ENCODE measurements around the gene KCNIP1. TPM values are rescaled to one million over a fixed set of nuclear protein-coding genes. Genes with fewer than 3 reads are reported as not detected.

KCNIP1 gene
- total RNA-seq, 3 donors from 2014 or later = not detected

DNA sequence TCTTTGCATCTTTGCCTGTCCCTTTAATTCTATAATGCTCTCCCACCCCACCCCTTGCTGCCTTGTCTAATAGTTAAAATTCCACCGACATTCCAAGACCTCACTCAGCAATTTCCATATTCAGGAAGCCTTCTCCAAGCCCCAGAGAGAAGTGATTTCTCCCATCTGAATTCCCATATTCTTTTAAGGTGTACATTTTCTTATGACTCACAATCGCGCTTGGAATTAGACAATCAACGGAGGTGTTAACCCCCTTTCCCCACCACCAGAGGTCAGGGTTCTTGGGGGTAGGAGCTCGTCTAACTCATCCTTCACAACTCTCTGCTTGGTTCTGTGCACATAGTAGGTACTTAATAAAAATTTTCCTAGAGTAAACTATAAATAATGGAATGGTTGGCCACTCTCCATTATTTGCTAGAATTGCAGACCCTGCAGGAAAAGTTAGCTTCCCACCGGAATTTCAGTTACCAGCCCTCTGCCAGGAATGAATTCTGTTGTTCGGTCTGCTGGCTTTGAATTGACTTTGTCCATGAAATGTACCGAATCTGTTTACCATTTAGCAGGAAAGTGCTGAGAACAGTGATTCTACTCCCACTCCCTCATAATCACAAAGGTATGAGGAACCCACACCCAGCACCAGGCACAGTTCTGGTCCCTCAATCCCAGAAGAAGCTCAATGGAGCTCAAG lies 5.0 kb downstream of the KCNIP1 start:
- no peak for ATAC-seq

DNA sequence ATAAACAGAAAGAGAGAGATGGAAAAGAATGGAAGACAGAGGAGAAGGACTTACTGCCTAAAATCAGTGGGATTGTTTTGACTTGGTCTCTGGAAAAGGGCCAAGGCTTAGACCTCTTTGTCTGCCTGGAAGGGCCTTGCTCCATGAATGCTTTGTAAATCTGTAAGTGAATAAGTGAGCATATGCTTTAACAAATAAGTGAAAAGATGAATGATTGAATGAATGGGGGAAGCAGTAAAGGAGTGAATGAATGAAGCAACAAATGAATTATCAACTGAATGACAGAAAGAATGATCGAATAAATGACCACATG lies 5.5 kb downstream of the KCNIP1 start:
- H3K4me3 Mint-ChIP-seq = no peak overlapping the region
- ATAC-seq (no peak), DNase-seq (no peak)
- H3K27me3 Mint-ChIP-seq (ENCODE audit: low read depth) = peaks cover 20% of the 10 kb centered on the region
- no peaks in the 10 kb centered on the region for H3K9me3 Mint-ChIP-seq
- H3K36me3 Mint-ChIP-seq (ENCODE audit: insufficient read depth) = no peaks in the 10 kb centered on the region
- H3K4me1 Mint-ChIP-seq (ENCODE audit: low read depth) = peaks cover 1% of the 10 kb centered on the region

More for the DNA sequence above, 5.0 kb downstream of the KCNIP1 start:
- no peak for DNase-seq
- H3K36me3 Mint-ChIP-seq (ENCODE audit: insufficient read depth) = no peaks in the 10 kb centered on the region
- H3K9me3 Mint-ChIP-seq = no peaks in the 10 kb centered on the region
- peaks cover 1% of the 10 kb centered on the region for H3K4me1 Mint-ChIP-seq (ENCODE audit: low read depth)
- H3K27me3 Mint-ChIP-seq (ENCODE audit: low read depth) = peaks cover 21% of the 10 kb centered on the region
- no peak overlapping the region for H3K4me3 Mint-ChIP-seq

DNA sequence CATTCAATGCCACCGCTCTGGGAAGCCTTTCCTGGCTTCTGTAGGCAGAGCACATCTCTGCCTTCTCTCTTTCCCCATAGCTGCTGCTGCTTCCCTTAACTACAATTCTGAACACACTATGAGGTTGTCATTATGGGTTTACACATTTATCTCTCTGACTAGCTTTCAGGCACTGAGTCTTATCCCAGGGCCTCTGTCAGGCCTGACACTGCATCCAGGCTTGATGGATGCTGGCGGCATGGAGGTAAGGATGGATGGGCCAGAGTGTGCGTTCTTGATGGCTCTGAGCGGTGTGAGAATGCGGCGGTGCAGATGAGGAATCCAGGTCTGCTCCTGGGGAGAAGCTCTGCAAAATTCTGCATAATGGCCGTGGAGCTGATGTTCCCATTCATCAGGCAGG lies 6.3 kb downstream of the KCNIP1 start:
- DNase-seq (no peak), ATAC-seq (no peak)
- Mint-ChIP-seq H3K36me3 (ENCODE audit: insufficient read depth) (no peaks in the 10 kb centered on the region), H3K27me3 (ENCODE audit: low read depth) (peaks cover 11% of the 10 kb centered on the region), H3K4me1 (ENCODE audit: low read depth) (no peaks in the 10 kb centered on the region), H3K4me3 (no peak overlapping the region), H3K9me3 (no peaks in the 10 kb centered on the region)

DNA sequence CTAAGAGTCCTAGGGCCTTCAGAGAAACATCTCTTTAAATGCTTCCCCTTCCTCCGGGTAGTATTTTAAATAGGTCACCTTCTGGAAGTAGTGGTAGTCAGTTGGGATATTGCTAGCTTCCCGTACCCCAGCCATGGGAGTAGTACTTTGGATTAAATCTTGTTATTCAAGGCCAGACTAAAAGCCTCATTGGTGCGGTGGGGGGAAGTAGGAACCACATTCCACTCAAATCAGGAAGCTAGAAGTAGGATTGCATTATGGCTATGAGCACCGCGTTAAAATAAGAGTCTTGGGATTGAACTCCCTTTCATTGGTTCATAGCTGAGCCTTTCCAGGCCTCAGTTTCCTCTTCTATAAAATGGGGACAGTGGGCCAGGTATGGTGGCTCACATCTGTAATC lies 6.7 kb downstream of the KCNIP1 start:
- DNase-seq (no peak), ATAC-seq (no peak)
- no peak overlapping the region for H3K4me3 Mint-ChIP-seq
- H3K4me1 Mint-ChIP-seq (ENCODE audit: low read depth) = no peaks in the 10 kb centered on the region
- no peaks in the 10 kb centered on the region for H3K9me3 Mint-ChIP-seq
- H3K27me3 Mint-ChIP-seq (ENCODE audit: low read depth) = peaks cover 7% of the 10 kb centered on the region
- no peaks in the 10 kb centered on the region for H3K36me3 Mint-ChIP-seq (ENCODE audit: insufficient read depth)

DNA sequence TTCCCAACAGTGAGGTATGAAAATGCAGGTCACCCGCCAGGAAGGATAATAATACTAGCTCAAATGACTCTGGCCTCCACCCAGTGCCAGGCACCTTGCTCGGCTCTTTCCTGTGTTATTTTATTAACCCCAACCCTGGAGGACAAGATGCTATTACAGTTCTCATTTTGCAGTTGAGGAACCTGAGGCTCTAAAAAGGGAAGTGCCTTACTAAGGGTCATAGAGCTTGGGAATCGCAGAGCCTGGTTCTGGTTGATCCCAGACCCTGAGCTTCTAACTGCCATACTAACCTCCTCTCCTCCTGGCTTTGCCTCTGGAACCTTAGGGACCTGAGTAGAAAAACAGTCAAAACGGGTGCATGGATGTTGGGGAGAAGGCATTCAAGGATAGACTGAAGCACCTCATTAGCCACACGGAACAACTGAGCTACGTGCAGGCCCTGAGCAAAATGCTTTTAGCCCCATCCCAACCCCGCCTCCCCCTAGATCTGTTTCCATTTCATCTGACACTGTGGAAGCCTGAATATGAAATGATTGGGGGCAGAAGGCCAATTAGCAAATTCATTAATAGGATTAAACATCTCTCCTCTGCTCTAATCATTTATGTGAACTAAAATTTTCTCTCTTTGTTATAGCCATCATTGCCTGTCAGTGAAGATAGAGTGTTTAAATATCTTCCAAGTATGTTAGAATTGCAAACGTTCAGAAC lies 7.9 kb downstream of the KCNIP1 start:
- no peak overlapping the region for H3K4me3 Mint-ChIP-seq
- H3K4me1 Mint-ChIP-seq (ENCODE audit: low read depth) = no peaks in the 10 kb centered on the region
- DNase-seq = no peak
- H3K9me3 Mint-ChIP-seq = no peaks in the 10 kb centered on the region
- H3K36me3 Mint-ChIP-seq (ENCODE audit: insufficient read depth) = no peaks in the 10 kb centered on the region
- peaks cover 2% of the 10 kb centered on the region for H3K27me3 Mint-ChIP-seq (ENCODE audit: low read depth)
- ATAC-seq = no peak

DNA sequence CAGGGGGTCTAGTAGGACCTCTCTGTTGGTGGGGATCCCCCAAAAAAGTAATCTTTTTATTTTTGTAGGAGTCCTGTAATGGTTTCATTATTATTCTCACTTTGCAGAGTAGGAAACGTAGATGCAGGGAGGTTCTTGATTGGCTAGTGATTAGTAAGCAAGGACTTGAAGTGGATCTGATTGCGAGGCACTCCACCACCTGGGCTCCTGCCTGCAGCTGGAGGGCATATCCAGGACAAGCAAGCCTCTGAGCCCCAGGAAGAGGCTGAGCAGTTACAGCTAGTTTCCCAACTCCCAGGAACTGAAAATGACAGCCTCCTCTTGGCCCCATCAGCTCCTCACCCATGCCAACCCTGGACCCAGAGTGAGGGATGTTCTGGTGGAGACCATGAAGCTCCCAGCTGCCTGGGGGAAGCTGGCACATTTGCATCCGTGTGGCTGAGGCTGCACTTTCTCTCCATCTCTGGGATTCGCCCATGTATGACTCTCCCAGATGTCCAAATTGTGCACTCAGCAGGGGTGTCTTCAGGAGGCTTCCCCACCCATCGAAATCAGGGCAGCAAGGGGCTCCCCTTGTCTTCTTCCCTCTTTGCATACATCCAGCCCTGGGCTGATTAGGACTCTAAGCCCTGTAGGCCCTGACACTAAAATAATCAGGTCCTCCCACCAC lies 10.2 kb downstream of the KCNIP1 start:
- no peaks in the 10 kb centered on the region for H3K9me3 Mint-ChIP-seq
- ATAC-seq = no peak
- H3K27me3 Mint-ChIP-seq (ENCODE audit: low read depth) = peaks cover 2% of the 10 kb centered on the region
- no peak for DNase-seq
- H3K36me3 Mint-ChIP-seq (ENCODE audit: insufficient read depth) = no peaks in the 10 kb centered on the region
- H3K4me3 Mint-ChIP-seq = no peak overlapping the region
- no peaks in the 10 kb centered on the region for H3K4me1 Mint-ChIP-seq (ENCODE audit: low read depth)

DNA sequence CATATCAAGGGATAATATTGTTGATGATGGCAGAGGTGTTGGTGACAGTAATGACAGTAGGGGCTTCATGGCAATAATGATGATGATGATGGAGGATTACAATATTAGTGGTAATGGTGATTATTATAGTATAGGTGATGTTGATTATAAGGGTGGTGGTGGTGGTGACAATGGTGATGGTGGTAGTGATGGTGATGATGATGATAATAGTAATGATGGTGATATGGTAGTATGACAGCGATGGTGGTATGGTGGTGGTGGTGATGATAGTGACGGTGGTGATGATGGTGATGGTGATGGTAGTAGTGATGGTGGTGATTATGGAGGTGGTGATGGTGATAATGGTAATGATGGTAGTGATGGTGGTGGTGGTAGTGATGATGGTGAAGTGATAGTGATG lies 13.6 kb downstream of the KCNIP1 start:
- Mint-ChIP-seq H3K27me3 (ENCODE audit: low read depth) (peaks cover 4% of the 10 kb centered on the region), H3K4me1 (ENCODE audit: low read depth) (no peaks in the 10 kb centered on the region), H3K9me3 (no peaks in the 10 kb centered on the region), H3K4me3 (no peak overlapping the region), H3K36me3 (ENCODE audit: insufficient read depth) (no peaks in the 10 kb centered on the region)
- DNase-seq (no peak), ATAC-seq (no peak)

DNA sequence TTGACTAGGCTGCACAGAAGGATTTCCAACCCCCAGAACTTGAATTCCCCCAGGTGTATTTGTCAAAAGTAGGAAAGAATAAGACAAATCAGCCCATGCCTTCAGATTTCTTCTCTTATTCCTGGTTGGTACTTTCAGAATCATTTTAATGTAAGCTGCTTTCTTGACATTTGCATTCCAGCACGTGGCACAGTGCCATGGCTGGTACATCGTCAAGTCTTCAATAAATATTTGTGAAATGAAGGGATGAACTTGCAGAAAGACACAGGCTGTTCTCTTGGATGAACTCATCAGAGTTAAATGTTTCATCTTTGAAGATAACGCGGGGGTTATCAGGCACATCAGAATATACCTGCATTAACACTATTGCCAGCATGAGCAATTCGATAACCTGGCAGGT lies 14.5 kb downstream of the KCNIP1 start:
- DNase-seq = no peak
- ATAC-seq = no peak
- H3K36me3 Mint-ChIP-seq (ENCODE audit: insufficient read depth) = no peaks in the 10 kb centered on the region
- H3K4me1 Mint-ChIP-seq (ENCODE audit: low read depth) = no peaks in the 10 kb centered on the region
- no peaks in the 10 kb centered on the region for H3K9me3 Mint-ChIP-seq
- peaks cover 8% of the 10 kb centered on the region for H3K27me3 Mint-ChIP-seq (ENCODE audit: low read depth)
- H3K4me3 Mint-ChIP-seq = no peak overlapping the region

DNA sequence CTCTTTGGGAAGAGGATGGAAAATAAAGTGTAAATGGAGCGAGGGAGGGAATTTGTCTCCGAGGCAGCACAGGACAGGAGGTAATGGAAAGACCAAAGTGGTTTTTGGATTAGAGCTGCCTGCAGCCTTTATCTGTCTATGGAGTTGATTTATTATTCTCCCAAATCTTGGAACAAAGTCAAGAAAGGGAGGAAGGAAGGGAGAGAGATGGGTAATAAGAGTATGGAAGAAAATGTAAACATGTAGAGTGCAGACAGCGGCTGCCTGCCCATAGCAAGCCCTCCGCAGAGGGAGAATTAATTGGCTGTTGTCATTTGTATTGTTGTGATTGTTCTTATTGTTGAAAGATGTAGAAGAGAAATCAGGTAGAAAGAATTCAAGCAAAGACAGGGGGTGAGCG lies 15.7 kb downstream of the KCNIP1 start:
- H3K4me3 Mint-ChIP-seq = no peak overlapping the region
- H3K36me3 Mint-ChIP-seq (ENCODE audit: insufficient read depth) = no peaks in the 10 kb centered on the region
- H3K27me3 Mint-ChIP-seq (ENCODE audit: low read depth) = peaks cover 14% of the 10 kb centered on the region
- DNase-seq (no peak), ATAC-seq (no peak)
- no peaks in the 10 kb centered on the region for H3K9me3 Mint-ChIP-seq
- no peaks in the 10 kb centered on the region for H3K4me1 Mint-ChIP-seq (ENCODE audit: low read depth)

DNA sequence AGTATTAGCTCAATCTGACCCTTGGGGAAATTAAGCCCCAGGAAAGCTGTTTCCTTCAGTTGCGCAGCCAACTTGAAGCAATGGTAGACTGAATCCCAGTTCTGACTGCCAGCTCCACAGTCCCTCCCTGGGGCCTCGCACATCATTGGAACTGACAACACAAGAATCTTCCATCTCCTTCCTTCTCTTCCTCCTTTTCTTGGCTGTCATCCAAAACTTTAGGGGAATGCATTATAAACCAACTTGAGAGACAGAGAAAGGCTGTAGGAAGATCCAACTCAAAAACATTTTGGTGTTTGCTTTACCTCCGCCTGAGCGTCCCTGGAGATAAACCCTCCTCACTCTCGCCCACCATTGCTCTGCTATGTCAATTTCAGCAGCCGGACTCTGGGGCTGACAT lies 16.6 kb downstream of the KCNIP1 start:
- no peaks in the 10 kb centered on the region for H3K36me3 Mint-ChIP-seq (ENCODE audit: insufficient read depth)
- DNase-seq (no peak), ATAC-seq (no peak)
- peaks cover 14% of the 10 kb centered on the region for H3K27me3 Mint-ChIP-seq (ENCODE audit: low read depth)
- H3K4me3 Mint-ChIP-seq = no peak overlapping the region
- H3K9me3 Mint-ChIP-seq = no peaks in the 10 kb centered on the region
- H3K4me1 Mint-ChIP-seq (ENCODE audit: low read depth) = no peaks in the 10 kb centered on the region

DNA sequence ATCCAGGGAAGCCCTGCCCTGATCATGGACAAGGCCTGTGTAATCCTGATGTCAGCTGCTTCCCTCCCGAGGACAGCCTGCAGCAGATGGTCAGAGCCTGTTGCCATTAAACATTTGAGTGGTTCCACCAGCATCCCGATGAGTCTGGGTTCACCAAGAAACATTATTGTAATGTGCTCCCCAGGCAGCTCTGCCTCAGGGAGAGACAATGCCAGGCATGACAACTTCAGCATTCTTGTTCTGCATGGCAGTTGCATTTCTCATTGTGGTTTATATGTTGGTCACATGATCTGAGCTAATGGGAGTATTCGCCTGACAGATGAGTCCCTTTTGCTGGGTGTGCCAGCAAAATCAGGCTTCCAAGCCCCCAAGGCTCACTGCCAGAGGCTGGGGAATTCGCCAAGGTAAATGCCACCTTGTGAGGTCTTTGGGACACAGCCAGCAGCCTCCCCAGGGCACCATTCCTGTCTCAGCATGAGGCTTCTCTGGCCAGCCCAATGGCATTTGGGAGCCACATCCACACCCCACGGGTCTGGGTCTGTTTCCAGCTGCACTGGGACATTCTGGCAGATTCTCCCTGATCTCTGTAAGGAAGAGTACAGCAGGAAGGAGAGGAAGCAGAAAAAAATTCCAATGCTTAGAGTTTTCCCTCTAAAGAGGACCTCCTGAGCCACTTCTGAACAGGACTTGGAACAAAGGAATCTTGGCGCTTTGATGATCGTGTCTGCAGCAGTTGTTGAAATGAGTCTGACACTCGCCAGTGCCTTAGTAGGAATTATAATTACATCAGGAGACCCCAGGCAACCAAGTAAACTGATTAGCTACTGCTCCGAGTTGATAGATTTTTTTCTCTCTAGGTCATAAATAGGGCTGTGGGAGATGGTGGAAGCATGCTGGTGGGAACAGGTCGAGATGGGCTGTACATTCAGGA lies 18.7 kb downstream of the KCNIP1 start:
- DNase-seq = no peak
- no peak overlapping the region for H3K4me3 Mint-ChIP-seq
- no peaks in the 10 kb centered on the region for H3K9me3 Mint-ChIP-seq
- ATAC-seq = no peak
- H3K4me1 Mint-ChIP-seq (ENCODE audit: low read depth) = no peaks in the 10 kb centered on the region
- H3K36me3 Mint-ChIP-seq (ENCODE audit: insufficient read depth) = no peaks in the 10 kb centered on the region
- peaks cover 20% of the 10 kb centered on the region for H3K27me3 Mint-ChIP-seq (ENCODE audit: low read depth)

DNA sequence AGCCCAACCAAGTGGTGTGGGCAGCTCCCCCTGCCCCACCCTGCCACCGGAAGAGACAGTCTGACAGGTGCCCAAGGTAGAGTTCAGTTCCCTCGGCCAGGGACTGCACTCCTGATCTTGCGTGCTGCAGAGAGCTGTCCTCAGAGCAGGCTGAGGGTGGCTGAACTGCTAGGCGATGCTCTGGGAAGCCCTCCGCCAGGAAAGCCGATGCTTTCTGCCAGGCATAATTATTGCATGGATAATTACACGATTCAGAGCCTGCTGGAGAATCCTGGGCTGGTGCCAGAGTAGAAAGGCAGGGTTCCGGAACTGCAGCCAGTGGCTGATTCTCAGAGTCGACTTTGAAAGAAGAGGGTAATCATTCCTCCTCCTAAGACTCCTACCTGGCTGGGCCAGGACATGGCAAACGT lies 19.3 kb downstream of the KCNIP1 start:
- Mint-ChIP-seq H3K9me3 (no peaks in the 10 kb centered on the region), H3K27me3 (ENCODE audit: low read depth) (peaks cover 21% of the 10 kb centered on the region), H3K4me1 (ENCODE audit: low read depth) (no peaks in the 10 kb centered on the region), H3K36me3 (ENCODE audit: insufficient read depth) (no peaks in the 10 kb centered on the region), H3K4me3 (no peak overlapping the region)
- no peak for DNase-seq
- no peak for ATAC-seq

DNA sequence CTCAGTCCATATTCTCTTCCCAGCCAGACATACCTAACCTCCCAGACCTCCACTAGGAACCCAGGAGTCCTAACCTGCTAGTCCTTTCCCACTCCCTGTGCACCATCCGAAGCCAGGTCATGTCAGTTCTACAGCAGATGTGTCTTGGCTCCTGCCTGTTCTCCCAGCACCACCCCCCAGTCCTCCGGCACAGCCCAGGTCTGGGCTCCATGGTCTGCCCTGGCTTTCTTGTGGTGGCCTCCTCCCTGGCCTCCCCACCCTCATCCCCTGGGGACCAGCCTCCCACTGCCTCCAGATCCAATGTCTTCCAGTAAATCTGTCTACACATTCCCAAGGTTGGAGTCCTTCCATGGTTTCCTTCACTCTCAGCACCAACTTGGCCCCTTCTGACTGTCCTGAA lies 20.0 kb downstream of the KCNIP1 start:
- Mint-ChIP-seq H3K36me3 (ENCODE audit: insufficient read depth) (no peaks in the 10 kb centered on the region), H3K27me3 (ENCODE audit: low read depth) (peaks cover 21% of the 10 kb centered on the region), H3K9me3 (no peaks in the 10 kb centered on the region), H3K4me3 (no peak overlapping the region), H3K4me1 (ENCODE audit: low read depth) (no peaks in the 10 kb centered on the region)
- DNase-seq = no peak
- no peak for ATAC-seq

DNA sequence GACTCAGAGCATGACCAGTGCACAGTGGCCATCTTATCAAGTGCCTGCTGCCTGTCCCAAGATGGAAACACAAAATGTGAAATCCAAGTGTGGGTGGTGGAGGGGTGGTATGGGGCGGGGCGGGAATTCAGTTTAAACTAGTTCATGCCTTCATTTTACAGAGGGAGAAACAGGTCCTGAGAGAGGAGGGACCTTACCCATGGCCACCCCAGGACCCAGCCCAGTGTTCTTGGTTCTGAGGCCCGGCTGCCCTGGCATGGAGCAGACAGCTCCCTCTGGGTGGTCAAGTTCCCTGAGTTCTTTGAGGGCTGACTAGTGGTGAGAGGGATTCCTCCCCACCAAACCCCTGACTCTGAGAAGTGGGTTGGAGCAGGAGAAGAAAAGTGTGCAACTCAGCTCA lies 20.8 kb downstream of the KCNIP1 start:
- Mint-ChIP-seq H3K4me1 (ENCODE audit: low read depth) (no peaks in the 10 kb centered on the region), H3K4me3 (no peak overlapping the region), H3K9me3 (no peaks in the 10 kb centered on the region), H3K27me3 (ENCODE audit: low read depth) (peaks cover 21% of the 10 kb centered on the region), H3K36me3 (ENCODE audit: insufficient read depth) (no peaks in the 10 kb centered on the region)
- ATAC-seq (no peak), DNase-seq (no peak)
